Neutrophil (primary cell): Measurements from ENCODE around the gene SOS1.
"Not testable (repeated sequence)": the region's sequence is repeated elsewhere in the genome, so short reads cannot be mapped to it uniquely, and the experiment has no call there.

Experiments used
- H3K27ac ChIP-seq: fragments of 200-600 bp; sonication (generic); 2 replicates; pipeline ENCODE4 v1.5.1; 2016; ENCODE audit warnings: mild to moderate bottlenecking, moderate library complexity
- H3K27me3 ChIP-seq: fragments of 200-600 bp; sonication (generic); 2 replicates; pipeline ENCODE4 v1.6.0; 2016; ENCODE audit warnings: mild to moderate bottlenecking
- H3K36me3 ChIP-seq: fragments of 200-600 bp; sonication (generic); 2 replicates; pipeline ENCODE4 v1.5.1; 2017
- H3K4me1 ChIP-seq, 2 experiments: fragments of 200-600 bp in 1 of 2; sonication (generic) in 1 of 2; 1 replicate in 1 of 2; 2 replicates in 1 of 2; pipeline versions ENCODE4 v1.5.1 to v1.6.1; 2013 to 2016; ENCODE audit warnings: low read depth in 1 of 2, low read length in 1 of 2, mild to moderate bottlenecking in 1 of 2, moderate library complexity in 1 of 2; ENCODE audit not compliant: control insufficient read depth in 1 of 2, insufficient read depth in 1 of 2
- H3K4me3 ChIP-seq, 2 experiments: fragments of 200-600 bp in 1 of 2; sonication (generic) in 1 of 2; 1 replicate in 1 of 2; 2 replicates in 1 of 2; pipeline ENCODE4 v1.5.1; 2013 to 2016; ENCODE audit warnings: low read depth in 1 of 2, low read length in 1 of 2, mild to moderate bottlenecking in 1 of 2, moderate library complexity in 1 of 2
- H3K9me3 ChIP-seq: fragments of 200-600 bp; sonication (generic); 2 replicates; pipeline ENCODE4 v1.5.1; 2016
- CTCF ChIP-seq: fragments of 200-600 bp; sonication (generic); IDR thresholded peaks from 2 replicates; pipeline ENCODE4 v1.5.1; 2016; ENCODE audit warnings: antibody characterized with exemption

The SOS1 gene

GRCh38 chr2:39142904-39143605 lies 22.2 kb upstream of the SOS1 start:
- Histone ChIP-seq H3K9me3 (no peaks in the 10 kb centered on the region), H3K36me3 (no peaks in the 10 kb centered on the region), H3K4me1 (peaks cover 14 to 20% of the 10 kb centered on the region in 2 experiments), H3K27ac (no peak overlapping the region), H3K4me3 (no peak overlapping the region), H3K27me3 (no peaks in the 10 kb centered on the region)
- no peak for TF ChIP-seq CTCF

GRCh38 chr2:39141334-39142271 lies 20.8 kb upstream of the SOS1 start:
- Histone ChIP-seq H3K4me3 (no peak overlapping the region), H3K9me3 (no peaks in the 10 kb centered on the region), H3K27me3 (no peaks in the 10 kb centered on the region), H3K4me1 (peaks cover 14 to 20% of the 10 kb centered on the region in 2 experiments), H3K27ac (no peak overlapping the region), H3K36me3 (no peaks in the 10 kb centered on the region)
- no peak for TF ChIP-seq CTCF

- not testable (repeated sequence) for H3K27ac ChIP-seq, H3K9me3 ChIP-seq, H3K36me3 ChIP-seq, H3K4me3 ChIP-seq, H3K27me3 ChIP-seq
- peaks cover 14 to 20% of the 10 kb centered on the region in 2 experiments for H3K4me1 ChIP-seq
These were observed 20.1 kb upstream of the SOS1 start for GRCh38 chr2:39140948-39141333.

- H3K27me3 ChIP-seq: no peaks in the 10 kb centered on the region
- H3K27ac ChIP-seq: no peak overlapping the region
- H3K4me3 ChIP-seq: no peak overlapping the region
- TF ChIP-seq CTCF: no peak
- H3K9me3 ChIP-seq: no peaks in the 10 kb centered on the region
- H3K36me3 ChIP-seq: no peaks in the 10 kb centered on the region
- peaks cover 14 to 20% of the 10 kb centered on the region in 2 experiments for H3K4me1 ChIP-seq
These were observed 19.5 kb upstream of the SOS1 start for GRCh38 chr2:39140322-39140847.

GRCh38 chr2:39139511-39140237 lies 18.8 kb upstream of the SOS1 start:
- Histone ChIP-seq H3K4me3 (no peak overlapping the region), H3K36me3 (no peaks in the 10 kb centered on the region), H3K27ac (no peak overlapping the region), H3K27me3 (no peaks in the 10 kb centered on the region), H3K4me1 (peaks cover 14 to 20% of the 10 kb centered on the region in 2 experiments), H3K9me3 (no peaks in the 10 kb centered on the region)
- no peak for TF ChIP-seq CTCF
